ES-I3 (cell line): ENCODE measurements around the gene RARS2.

Experiments
- H3K36me3 ChIP-seq: 2 replicates; pipeline ENCODE4 v1.6.1; 2013; ENCODE audit warnings: mild to moderate bottlenecking, low read length, control low read depth, moderate library complexity; ENCODE audit not compliant: insufficient read depth
- H3K4me1 ChIP-seq: 2 replicates; pipeline ENCODE4 v1.6.1; 2013; ENCODE audit warnings: mild to moderate bottlenecking, control low read depth, low read length; ENCODE audit not compliant: insufficient read depth
- H3K9ac ChIP-seq: 2 replicates; pipeline ENCODE4 v1.6.1; 2013; ENCODE audit warnings: low read depth, mild to moderate bottlenecking, low read length, moderate library complexity
- H3K9me3 ChIP-seq: 2 replicates; pipeline ENCODE4 v1.6.1; 2013; ENCODE audit warnings: mild to moderate bottlenecking, low read length, moderate library complexity; ENCODE audit not compliant: control insufficient read depth, insufficient read depth

RARS2 gene

DNA sequence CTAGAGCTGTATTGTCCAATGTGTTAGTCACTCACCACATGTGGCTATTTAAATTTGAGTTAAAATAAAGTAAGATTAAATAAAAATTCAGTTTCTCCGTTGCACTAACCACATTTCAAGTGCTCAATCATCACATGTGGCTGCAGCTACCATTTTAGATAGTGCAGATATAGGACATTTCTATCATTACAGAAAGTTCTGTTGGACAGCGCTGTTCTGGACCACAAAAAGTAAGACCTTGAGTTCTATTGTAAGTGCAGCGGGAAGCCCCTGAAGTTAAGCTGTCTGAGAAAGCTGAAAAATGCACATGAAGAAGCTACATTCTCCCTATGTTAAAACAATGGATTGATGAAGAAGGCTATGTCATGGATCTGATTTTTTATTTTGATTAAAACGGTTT, 1.2 kb upstream of the RARS2 start:
- peaks cover 13% of the 10 kb centered on the region; the same call in 1 of the 2 replicates for H3K36me3 ChIP-seq
- no peaks in the 10 kb centered on the region for H3K9me3 ChIP-seq
- H3K4me1 ChIP-seq = peaks cover 5% of the 10 kb centered on the region; the same call in 1 of the 2 replicates

GRCh38 chr6:87590417-87590880, 662 bp upstream of the RARS2 start:
- Histone ChIP-seq H3K4me1 (peaks cover 5% of the 10 kb centered on the region; the same call in 1 of the 2 replicates), H3K9me3 (no peaks in the 10 kb centered on the region), H3K9ac (peak overlapping the region; percentile 82), H3K36me3 (peaks cover 9% of the 10 kb centered on the region; the same call in 1 of the 2 replicates)

More for the DNA sequence above, 1.2 kb upstream of the RARS2 start:
- H3K9ac ChIP-seq = peak overlapping the region; percentile 82

DNA sequence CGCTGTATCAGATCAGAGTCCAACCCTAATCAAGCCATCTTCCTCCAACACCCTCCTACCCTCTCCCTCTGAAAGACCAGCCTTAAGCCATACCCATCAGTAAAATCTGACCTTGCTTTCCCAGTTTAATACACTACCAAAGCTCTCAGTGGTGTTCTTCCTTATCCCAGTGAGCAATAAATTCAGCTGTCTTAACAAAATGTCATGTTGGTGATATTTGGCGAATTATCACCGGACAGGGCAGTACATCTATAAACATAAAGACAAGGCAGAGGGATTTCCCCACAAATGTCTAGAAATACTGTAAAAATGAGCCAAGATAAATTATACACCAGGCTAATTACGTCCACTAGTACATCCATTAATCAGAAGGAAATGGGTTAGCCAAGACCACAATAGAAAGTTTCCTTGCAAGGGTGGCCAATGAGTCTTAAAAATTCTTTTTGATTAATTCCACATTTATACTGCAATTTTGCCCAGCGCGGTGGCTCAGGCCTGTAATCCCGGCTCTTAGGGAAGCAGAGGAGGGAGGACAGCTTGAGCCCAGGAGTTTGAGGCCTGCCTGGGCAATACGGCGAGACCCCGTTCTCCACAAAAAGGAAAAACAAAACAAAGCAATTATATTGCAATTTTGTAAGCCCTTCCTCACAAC, 905 bp downstream of the RARS2 start:
- no peaks in the 10 kb centered on the region for H3K9me3 ChIP-seq
- peak overlapping the region; percentile 82 for H3K9ac ChIP-seq
- 0 out of 2 replicates have a peak, but pooled peaks cover 3% of the 10 kb centered on the region for H3K36me3 ChIP-seq
- H3K4me1 ChIP-seq = peaks cover 5% of the 10 kb centered on the region; the same call in 1 of the 2 replicates

DNA sequence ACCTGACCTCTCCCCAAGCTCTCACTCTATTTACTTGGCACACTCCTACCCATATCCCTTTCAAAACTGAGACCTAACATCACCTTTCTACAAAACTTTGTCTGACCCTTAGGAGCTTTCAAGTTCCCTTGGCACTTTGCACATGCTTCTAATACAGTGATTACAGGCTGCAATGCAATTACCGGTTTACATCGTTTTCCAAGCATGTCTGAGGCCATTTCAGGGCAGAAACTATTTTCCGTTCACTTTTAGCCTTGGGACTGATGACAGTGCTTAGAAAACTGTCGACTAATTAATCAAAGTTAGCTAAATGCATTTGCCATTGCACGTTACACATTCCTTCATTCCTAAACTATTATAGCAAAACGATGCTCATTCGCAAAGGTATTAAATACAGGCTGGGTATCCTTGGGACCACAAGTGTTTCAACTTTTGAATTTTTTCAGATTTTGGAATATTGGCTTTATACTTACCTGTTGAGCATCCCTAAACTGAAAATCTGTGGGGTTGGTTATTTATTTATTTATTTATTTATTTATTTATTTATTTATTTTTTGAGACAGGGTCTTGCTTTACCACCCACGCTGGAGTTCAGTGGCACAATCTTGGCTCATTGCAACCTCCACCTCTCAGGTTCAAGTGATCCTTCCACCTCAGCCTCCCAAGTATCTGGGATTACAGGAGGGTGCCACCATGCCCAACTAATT, 3.3 kb downstream of the RARS2 start:
- H3K9ac ChIP-seq = no peak overlapping the region
- peaks cover 4% of the 10 kb centered on the region; the same call in 1 of the 2 replicates for H3K36me3 ChIP-seq
- H3K9me3 ChIP-seq = no peaks in the 10 kb centered on the region
- peaks cover 5% of the 10 kb centered on the region; the same call in 1 of the 2 replicates for H3K4me1 ChIP-seq

- H3K36me3 ChIP-seq = peaks cover 7% of the 10 kb centered on the region
- H3K9ac ChIP-seq = no peak overlapping the region
- H3K9me3 ChIP-seq = no peaks in the 10 kb centered on the region
- H3K4me1 ChIP-seq = peaks cover 7% of the 10 kb centered on the region; the same call in 1 of the 2 replicates
Observed at GRCh38 chr6:87583822-87584221, 6.0 kb downstream of the RARS2 start.

GRCh38 chr6:87575423-87575822, 14.4 kb downstream of the RARS2 start:
- Histone ChIP-seq H3K9me3 (no peaks in the 10 kb centered on the region), H3K36me3 (peaks cover 3% of the 10 kb centered on the region; the same call in 1 of the 2 replicates), H3K9ac (no peak overlapping the region), H3K4me1 (peaks cover 7% of the 10 kb centered on the region; the same call in 1 of the 2 replicates)

DNA sequence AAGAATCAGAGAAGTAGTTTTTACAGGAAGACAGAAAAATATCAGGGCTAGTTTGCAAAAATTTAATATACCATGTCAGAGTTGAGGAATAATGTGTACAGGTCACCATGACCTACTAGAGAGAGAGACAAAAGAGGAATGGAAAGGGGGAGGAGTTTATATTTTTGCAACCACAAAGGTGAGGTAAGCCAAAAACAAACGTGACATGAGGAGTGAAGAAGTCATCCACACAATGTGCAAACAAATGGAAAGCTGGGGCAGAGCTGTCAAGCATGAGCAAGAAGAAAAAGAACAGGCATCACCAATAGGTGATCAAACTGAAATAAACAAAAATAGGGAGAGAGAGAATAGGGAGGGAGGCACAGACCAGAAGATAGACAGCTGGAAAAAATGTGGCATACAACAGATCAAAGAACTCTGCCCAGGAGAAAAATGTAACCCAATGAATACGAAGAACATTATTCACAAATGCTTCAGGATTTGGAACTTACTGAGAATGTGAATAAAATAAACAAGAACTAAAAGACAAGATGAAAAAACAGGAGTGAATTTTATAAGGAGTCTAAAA, 15.5 kb downstream of the RARS2 start:
- Histone ChIP-seq H3K36me3 (no peaks in the 10 kb centered on the region), H3K9me3 (no peaks in the 10 kb centered on the region), H3K4me1 (peaks cover 6% of the 10 kb centered on the region; the same call in 1 of the 2 replicates), H3K9ac (no peak overlapping the region)

DNA sequence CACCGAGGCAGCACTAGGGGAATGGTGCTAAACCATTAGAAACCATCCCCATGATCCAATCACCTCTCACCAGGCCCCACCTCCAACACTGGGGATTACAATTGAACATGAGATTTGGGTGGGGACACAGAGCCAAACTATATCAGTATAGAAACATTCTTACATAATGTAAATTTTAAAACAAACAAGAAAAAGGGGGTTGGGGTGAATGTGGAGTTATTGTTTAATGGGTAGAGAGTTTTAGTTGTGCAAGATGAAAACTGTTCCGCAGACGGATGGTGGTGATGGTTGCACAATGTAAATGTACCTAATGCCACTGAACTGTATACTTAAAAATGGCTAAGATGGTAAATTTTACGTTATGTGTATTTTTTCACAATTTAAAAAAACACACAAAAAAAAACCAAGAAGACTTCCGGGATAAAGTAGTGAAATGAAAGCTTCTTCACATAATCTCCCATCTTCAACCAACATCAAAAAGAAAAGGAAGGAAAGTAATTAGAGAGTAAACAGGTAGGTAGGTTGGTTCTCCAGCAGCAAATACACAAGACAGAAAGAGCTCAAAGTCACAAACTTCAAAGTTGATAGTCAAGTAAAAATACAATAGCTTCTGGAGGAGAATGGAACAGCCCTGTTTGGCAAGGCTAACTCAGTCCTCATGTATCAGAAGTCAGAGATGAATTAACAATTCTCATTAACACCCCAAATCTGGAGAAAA, 16.3 kb downstream of the RARS2 start:
- H3K4me1 ChIP-seq = no peaks in the 10 kb centered on the region
- no peak overlapping the region for H3K9ac ChIP-seq
- no peaks in the 10 kb centered on the region for H3K36me3 ChIP-seq
- no peaks in the 10 kb centered on the region for H3K9me3 ChIP-seq

DNA sequence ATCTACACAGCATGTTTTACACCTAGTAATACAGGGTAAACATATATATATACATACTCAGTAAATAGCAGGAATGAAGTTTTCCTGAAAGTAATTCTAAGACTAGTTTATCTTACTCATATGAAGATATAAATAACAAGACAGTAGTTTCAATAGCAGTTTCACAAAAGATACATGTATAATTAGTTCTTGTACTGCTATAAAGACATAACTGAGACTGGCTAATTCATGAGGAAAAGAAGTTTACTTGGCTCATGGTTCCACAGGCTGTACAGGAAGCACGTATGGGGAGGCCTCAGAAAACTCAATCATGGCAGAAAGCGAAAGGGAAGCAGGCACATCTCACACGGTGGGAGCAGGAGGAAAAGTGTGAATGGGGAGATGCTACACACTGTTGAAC, 16.9 kb downstream of the RARS2 start:
- H3K9ac ChIP-seq = no peak overlapping the region
- no peaks in the 10 kb centered on the region for H3K4me1 ChIP-seq
- H3K9me3 ChIP-seq = no peaks in the 10 kb centered on the region
- no peaks in the 10 kb centered on the region for H3K36me3 ChIP-seq

DNA sequence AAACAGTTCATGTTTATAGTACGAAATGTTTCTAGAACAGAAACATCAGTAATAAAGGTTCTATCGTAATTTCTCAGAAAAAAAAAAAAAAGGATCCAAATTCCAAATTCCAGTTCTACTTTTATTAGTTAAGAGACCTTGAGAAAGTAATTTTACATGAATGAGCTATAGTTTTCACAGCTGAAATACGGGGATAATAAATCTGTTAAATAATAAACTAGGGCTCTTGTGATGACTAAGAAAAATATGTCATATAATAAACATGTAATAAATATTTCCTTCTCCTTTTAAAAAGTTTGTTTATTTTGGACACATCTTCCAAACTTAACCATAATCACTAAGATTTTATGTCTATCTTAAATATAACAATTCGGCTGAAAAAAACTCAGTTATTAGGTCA, 17.8 kb downstream of the RARS2 start:
- Histone ChIP-seq H3K36me3 (no peaks in the 10 kb centered on the region), H3K4me1 (no peaks in the 10 kb centered on the region), H3K9me3 (no peaks in the 10 kb centered on the region), H3K9ac (no peak overlapping the region)

DNA sequence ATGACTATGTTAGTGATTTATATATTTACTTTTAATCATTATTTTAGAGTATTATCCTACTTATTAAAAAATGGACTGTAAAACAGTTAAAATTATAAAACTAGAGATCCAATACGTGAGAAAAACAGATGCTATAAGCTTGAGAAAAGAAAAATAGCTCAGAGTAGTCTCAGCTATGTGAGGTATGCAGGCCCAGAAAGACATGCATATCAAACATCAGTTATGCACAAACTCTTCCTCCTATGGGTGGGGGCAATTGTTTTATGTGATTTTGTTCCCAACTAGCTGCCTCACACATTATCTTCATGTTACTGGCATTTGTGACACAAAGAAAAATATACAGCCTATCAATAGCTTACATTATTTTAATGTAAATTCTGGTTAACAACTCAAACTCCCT, 28.8 kb downstream of the RARS2 start:
- Histone ChIP-seq H3K4me1 (peaks cover 6% of the 10 kb centered on the region), H3K36me3 (no peaks in the 10 kb centered on the region; the same call in 1 of the 2 replicates), H3K9ac (no peak overlapping the region), H3K9me3 (no peaks in the 10 kb centered on the region)

GRCh38 chr6:87558446-87558845, 31.3 kb downstream of the RARS2 start:
- H3K36me3 ChIP-seq = peaks cover 3% of the 10 kb centered on the region; the same call in 1 of the 2 replicates
- H3K4me1 ChIP-seq = peaks cover 6% of the 10 kb centered on the region
- no peaks in the 10 kb centered on the region for H3K9me3 ChIP-seq
- no peak overlapping the region for H3K9ac ChIP-seq

- Histone ChIP-seq H3K36me3 (peaks cover 4% of the 10 kb centered on the region; the same call in 1 of the 2 replicates), H3K4me1 (no peaks in the 10 kb centered on the region), H3K9me3 (no peaks in the 10 kb centered on the region), H3K9ac (no peak overlapping the region)
Observed at GRCh38 chr6:87555506-87555905, 34.3 kb downstream of the RARS2 start.

DNA sequence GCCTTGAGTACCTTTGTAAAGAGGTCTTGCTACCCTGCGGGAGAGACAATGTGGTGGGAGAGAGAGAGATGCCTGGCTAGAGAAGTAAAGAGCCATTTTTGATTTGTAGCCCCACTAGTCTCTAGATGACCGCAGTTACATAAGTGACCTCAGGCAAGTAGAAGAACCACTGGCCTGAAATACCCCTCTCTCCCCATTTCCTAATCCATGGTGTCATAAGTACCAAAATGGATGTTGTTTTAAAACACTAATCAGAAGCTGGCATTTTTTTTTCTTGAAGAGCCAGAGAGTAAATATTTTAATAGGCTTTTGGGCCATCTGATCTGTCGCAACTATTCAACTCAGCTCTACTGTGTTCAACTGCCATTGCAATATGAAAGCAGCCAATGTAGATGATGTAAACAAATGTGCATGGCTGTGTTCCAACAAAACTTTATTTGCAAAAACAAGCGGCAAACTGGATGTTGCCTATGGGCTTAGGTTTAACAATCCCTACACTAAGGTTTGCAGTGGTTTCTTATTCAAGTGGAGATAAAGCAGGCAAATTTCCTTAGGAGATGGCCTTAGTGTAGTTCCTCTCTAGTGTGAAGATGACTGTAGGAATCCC, 36.5 kb downstream of the RARS2 start:
- Histone ChIP-seq H3K9ac (no peak overlapping the region), H3K9me3 (no peaks in the 10 kb centered on the region), H3K36me3 (peaks cover 4% of the 10 kb centered on the region; the same call in 1 of the 2 replicates), H3K4me1 (no peaks in the 10 kb centered on the region)
